Measurements from ENCODE around the gene INHBB.

GRCh38 chr2:120349440-120349921 lies 3.5 kb downstream of the INHBB start:
- TF ChIP-seq CTCF (IDR thresholded peaks at IDR 0.05), result no peak
- no peak for TF ChIP-seq POLR2A (IDR thresholded peaks at IDR 0.05)
